GM18861 (cell line): Measurements from ENCODE around the gene GRK5.

Experiments used
- ATAC-seq: cut with Tn5 transposase; IDR thresholded peaks from one replicate; pipeline ENCODE4 v1.9.1; 2021; ENCODE audit not compliant: unreplicated experiment

GRK5 gene

GRCh38 chr10:119415536-119416503 lies 208.4 kb downstream of the GRK5 start:
- ATAC-seq: no peak

DNA sequence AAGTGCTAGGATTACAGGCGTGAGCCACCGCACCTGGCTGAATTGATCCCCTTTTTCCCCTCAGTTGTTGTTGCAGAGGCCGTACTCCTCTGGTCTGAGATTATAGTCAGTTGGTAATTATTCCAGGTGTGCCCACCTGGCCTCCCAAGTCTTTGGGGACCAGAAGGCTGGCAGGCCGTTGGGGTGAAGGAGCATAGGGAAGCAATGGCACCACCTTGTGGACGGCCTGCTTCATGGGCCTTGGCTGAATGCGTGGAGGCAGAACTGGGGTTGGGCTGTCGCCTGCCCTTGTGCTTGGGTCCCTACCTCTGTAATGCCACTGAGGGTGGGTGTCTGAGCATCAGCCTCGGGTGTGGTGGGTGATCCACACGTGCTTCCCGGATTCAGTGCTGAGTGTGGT lies 209.5 kb downstream of the GRK5 start:
- no peak for ATAC-seq

GRCh38 chr10:119417852-119418251 lies 210.5 kb downstream of the GRK5 start:
- no peak for ATAC-seq

DNA sequence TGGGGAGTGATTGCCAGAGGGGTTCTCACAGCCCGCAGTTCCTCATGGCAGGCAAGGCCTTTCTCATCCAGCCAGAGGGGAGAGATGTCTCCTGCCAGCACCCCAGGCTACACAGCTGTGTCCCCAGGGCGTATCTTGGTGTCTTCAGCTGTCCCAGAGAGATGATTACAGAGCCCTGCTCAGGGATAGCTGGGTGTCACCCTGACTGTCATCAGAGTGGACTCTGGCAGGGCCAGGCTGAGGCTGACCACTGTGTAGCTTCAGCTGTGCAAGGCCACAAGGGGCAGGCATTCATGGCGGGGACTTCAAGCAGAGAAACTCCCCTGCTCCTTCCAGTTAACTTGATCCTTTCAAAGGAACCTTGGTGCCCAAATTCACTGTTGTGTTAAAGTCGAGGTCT lies 211.0 kb downstream of the GRK5 start:
- ATAC-seq: no peak

- ATAC-seq: no peak
These were observed 212.6 kb downstream of the GRK5 start for GRCh38 chr10:119419931-119420330.

DNA sequence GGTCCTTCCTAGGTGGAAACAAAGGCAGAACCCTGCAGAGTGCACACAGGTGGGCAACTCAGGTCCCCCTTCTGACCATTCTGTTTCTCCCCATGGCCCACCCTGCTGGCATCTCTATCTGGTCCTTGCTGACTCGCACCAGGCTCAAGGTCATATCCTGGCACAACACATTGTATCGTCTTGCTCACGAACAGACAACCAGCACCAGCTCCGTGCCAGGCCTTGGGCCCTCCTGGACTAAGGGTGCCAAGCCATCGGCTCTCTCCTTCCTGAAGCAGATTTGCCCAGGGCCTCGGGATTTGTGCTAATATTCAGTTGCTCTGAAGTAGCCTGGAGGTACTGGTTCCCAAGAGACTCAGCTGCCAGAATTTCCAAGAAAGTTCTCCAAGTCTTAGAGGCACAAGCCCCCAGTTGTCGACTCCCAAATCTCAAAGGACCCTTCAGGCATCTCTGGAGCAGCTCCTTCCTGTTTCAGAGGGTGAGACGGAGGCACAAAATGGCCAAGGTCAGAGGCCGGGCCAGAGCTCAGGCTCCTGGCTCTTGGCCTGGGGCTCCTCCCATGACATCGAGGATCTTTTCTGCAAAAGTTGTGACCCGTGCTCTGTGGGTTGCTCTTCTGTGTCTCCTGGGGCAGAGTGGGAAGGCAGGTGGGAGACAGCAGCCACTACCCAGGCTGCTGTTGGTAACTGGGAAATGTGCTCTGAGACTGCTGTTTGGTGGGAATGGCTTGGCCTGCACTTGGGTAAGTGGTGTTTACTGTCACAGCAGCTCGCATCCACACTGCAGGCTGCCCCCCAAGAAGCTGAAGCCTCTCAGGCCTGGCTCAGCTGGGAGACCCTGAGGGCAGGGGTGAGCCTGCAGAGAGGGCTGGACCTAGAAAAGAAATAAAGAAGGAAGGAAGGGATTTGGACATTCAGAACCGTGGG lies 213.8 kb downstream of the GRK5 start:
- ATAC-seq: no peak

DNA sequence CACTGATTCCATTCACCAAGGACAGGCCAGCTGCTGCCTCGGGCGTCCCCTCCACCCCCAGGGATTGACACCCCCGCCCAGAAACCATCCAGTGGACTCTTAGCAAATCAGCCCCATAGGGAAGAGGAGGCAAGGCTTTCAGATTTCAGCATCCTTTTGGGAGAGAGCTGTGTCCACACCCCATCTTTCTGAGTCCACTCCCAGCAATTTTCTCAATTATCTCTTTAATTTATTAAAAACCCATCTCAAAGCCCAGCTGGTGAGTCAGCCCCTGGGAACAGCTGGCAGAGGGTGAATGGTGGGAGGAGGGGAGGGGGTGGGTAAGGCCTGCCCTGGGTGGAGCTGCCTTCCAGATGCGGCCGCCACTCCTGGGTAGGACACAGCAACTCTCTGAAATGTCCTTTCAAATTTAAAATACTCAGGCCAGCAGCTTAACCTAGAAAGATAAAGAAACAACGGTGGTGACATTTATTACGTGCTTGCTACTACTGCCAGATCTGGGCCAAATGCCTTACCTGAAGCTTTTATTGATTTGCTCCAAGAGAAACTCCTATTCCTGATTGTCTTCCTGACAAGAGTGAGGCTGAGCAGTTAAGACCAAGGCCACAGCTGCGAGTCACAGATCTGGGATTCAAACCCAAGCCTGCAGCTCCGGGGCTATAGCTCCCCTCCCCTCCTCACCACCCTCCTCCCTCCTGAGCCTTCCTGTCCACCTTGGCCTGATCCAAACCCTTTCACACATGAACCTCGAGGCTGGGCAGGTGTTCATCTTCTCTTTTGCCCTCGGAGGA lies 214.7 kb downstream of the GRK5 start:
- ATAC-seq: no peak

GRCh38 chr10:119422682-119423509 lies 215.5 kb downstream of the GRK5 start:
- ATAC-seq: no peak

DNA sequence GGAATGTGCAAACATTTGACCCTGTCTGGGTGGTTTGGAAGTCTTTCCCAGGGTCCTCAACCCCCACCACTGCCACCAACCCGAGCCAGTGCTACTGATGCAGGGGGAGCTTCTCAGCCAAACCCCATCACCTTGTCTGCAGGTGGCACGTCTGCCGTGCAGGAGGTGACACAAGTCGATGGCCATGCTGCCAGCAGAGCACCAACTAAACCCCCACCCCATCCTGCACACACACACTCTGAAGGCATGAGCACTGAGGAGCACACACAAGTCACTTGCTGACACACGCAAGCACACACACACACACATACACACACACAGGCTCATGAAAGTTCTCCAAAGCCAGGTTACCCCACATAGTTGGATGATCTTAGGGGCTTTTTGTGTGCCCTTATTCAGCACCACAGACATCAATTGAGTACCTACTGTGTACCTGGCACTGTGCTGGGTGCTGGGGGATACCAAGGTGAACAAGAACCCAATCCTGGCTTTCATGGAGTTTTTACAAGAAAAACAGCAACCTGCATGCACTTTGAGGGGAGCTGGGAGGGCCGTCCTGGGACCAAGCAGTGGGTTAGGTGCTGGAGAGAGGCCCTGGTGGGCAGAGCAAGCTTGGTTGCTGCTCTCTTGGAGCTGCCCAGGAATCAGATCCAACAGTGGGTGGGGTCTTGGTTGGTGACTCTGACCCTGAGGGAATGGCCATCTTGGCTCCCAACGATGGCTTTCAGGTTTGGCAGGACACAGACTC lies 216.3 kb downstream of the GRK5 start:
- ATAC-seq: no peak

DNA sequence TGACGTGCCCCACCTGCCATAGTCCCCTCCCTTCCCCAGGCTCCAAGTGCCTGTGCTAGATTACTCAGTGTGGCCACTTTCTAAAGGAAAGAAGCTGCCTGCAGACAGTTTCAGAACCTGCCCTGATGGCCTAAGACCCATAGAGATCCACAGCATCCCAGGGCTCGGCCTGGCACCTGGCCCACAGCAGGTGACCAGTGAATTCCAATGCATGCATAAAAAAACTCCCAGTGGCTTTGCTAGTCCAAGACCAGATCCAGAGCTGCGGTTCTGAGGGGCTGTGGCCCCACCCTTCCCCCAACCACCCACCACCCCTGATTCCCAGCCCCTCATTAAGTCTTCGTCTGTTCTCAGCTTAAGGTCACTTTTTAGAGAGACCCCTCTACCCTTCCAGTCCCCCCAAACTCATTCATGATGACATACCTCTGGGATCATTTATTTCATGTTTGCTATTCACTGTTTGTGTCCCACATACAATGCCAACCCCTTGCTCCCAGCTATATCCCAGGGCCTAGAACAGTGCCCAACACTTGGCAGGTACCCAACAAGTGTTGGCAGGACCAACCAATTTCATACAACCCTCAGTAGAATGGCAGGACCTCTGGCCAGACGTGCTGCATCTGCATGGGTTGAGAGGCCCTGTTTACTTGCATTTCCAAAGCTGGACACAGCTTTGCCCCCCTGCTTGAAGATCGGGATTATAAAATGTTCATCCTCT lies 217.0 kb downstream of the GRK5 start:
- ATAC-seq: no peak

GRCh38 chr10:119425102-119425880 lies 217.9 kb downstream of the GRK5 start:
- ATAC-seq: no peak

DNA sequence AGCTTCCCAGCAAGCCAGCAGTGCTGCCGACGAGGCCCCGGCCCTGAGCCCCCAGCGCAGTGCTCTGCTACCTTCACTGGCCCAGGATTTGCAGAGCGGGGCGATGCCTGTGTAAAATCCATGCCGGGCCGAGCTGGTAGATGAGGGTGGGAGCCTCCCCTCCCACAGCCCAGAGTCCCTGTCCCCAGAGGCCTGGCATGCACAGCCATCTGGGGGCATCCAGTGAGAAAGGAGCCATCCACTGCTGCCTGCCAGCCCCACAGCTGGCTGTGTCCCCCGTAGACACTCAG lies 218.5 kb downstream of the GRK5 start:
- ATAC-seq: no peak

DNA sequence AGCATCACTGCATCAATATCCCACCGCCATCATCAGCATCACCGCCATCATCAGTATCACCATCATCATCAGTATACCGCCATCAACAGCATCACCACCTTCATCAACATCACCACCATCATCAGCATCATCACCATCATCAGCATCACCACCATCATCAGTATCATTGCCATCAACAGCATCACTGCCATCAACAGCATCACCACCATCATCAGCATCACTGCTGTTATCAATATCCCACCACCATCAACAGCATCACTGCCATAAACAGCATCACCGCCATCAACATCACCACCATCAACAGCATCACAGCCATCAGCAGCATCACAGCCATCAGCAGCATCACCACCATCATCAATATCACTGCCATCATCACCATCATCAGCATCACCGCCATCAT lies 219.3 kb downstream of the GRK5 start:
- ATAC-seq: no peak

GRCh38 chr10:119427263-119427864 lies 220.0 kb downstream of the GRK5 start:
- ATAC-seq: no peak

GRCh38 chr10:119428789-119429188 lies 221.4 kb downstream of the GRK5 start:
- no peak for ATAC-seq

DNA sequence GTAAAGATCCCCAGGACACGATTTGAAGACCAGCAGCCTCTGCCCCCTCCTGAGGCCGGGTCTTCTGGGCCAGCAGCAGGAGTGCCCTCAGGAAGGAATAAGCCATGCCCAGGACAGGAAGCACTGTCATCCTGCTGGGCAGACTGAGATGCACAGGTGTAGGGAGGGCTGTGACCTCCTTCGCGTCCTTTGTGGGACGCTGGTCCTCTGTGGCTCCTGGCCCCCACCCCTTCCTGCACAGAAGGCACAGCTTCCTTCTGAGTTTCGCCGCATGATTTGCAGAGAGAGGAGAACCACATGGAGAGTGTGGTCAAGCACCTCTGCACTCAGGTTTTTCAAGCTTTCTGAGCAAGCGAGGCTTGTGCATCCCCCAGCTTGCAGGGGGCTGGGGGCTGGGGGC lies 222.4 kb downstream of the GRK5 start:
- ATAC-seq: no peak

DNA sequence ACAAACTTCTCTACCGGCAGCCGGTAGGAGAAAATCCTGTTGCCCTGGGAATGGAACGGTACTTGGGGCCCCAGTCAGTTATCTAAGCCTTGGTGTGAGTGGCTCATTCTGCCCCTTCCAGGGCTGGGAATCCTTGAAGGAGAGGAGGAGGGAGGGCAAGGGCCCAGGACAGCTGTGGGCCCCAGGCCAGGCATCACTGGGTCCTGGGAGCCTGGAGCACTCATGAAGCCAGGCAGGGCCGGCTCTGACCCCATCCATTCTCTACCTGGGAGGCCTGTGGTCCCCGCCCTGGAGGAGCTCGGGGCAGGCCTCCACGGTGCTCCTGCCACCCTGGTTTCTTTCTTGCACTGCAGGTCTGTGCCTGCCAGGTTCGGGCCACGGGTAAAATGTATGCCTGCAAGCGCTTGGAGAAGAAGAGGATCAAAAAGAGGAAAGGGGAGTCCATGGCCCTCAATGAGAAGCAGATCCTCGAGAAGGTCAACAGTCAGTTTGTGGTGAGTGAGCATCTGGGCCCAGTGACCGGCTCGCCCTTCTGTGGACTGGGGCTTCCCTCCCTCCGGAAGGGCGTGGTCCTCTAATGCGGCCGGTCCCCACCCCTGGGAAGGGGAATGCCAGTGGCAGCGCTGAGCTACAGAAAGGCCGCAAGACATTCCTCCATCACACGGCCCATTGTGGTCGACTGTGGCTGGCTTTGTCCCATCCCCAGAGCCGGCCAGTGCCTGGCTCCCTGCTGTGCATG lies 223.8 kb downstream of the GRK5 start:
- no peak for ATAC-seq
